HG03108 (cell line): Measurements from ENCODE around the gene POMT1.

Experiments used
- ATAC-seq: cut with Tn5 transposase; IDR thresholded peaks from one replicate; pipeline ENCODE4 v1.9.1; 2021; ENCODE audit warnings: moderate library complexity; ENCODE audit not compliant: unreplicated experiment

POMT1 gene

DNA sequence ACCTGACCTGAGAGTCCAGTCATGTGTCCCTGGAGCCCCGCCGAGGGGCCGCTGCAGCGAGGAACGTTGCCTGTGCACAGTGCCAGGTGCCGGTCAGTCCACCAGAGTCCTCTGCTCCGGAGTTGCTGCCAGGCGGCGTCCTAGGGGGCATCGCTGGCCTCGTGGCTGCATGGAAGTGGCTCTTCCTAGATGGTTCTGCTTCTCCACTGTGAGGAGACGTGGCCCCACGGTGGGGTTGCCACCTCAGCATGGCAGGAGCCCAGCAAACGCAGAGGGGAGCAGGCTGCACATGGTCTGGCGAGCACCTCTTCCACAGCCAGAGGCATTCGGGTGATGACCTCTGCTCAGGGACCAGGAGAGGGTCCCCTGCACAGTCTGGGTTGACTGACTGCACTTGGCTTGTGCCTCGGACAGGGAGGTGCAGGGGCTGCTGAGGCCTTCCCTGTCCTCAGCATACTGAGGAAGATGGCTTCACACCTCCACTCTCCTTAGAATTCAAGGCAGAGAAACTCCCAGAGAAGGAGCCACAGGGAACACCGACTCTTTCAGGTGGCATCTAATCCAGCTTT, 25.9 kb upstream of the POMT1 start:
- no peak for ATAC-seq

DNA sequence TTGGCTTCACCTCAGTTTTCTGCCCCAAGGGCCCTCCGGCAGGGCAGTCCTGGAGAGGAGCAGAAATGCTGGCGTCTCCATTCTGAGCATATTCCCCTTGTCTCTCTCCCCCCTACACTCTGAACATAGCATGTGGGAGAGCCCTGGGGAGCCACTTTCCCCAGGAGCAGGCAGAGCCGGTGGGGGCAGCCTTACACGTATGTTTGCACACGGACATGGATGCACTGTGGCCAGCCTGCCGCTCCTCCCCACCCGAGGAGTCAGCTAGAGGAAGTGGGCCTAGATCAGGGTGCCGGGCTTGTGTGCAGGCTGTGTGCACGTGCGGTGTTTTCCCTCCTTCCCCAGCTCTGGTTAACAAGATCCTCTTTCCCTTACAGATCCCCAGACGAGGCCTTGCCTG, 25.4 kb upstream of the POMT1 start:
- ATAC-seq: no peak

DNA sequence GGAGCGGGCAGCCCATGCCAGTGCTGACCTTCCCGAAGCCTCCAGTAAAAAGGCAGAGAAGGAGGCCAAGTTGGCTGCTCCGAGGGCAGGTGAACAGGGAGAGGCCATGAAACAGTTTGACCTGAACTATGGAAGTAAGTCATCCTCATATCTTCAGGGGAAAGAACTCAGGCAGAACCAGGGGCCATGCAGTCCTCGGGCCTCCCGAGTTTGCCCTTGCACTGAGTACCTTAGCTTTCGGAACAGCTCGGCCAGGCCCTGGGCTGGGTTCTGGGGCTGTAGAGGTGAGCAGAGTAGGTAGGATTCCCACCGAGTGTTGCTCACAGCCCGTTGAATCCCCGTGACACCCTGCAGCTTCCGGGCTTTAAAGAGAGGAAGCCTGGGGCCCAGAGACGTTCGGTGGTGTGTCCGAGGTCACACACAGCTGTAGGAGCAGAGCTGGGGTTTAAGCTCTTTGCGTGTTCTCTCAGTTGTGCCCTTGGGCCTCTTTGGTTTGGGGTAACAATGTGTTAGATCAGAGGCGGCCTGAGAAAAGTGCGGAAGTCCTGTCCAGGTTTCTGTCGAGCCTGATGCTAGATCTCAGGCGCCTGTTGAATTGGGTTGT, 24.8 kb upstream of the POMT1 start:
- no peak for ATAC-seq

DNA sequence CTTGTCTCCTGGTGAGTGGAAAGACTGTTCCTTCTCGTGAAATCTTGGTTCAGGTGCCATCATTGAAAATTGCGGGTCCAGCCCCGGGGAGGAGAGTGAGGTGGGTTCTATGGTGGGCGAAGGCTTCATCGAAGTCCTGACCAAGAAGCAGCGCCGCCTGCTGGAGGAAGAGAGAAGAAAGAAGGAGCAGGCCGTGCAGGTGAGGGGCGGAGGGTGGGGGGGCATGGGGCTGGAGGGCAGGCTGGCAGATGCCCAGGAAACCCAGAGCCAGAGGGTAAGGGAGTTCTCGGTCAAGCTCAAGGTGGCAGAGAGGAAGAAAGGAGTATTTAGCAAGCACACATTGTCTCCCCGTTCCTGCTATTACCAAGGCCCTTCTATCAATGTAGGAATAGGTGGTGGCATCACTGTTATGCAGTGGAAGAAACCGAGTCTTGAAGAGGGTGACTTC, 24.3 kb upstream of the POMT1 start:
- ATAC-seq: no peak

DNA sequence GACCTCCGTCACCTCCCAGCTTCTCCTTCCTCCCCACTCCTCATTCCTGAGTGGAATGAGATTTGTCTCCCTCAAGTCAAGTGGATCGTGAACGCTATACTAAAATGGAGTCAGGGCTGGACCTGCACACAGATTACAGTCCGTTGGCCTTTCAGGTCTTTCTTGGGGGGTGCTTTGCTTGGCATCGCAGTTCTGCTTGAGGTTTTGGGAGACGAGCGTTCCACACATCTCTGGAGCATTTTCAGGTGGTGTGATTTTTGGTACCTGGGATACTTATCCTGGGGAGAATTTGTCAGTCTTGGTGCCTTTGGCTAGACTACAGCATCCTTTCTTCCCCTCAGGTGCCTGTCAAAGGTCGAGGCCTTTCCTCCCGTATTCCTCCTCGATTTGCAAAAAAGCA, 23.8 kb upstream of the POMT1 start:
- ATAC-seq: no peak

DNA sequence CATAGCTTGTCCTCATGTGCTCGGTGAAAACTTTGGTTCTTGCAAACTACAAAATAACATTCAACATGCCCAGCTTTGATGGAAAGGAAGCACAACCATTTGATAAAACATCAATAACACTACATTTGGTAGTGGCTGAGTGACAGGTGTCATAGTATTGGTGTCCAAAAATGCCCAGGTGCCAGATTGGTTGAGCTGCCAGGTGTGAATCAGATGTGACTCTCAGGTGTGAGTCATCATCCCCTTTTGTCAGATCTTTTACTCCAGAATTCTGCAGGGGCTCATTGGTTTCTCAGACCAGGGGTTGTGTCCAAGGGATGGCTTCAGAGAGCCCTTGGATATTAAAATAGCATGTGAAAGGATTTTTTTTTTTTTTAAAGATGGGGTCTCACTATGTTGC, 22.5 kb upstream of the POMT1 start:
- ATAC-seq: no peak

DNA sequence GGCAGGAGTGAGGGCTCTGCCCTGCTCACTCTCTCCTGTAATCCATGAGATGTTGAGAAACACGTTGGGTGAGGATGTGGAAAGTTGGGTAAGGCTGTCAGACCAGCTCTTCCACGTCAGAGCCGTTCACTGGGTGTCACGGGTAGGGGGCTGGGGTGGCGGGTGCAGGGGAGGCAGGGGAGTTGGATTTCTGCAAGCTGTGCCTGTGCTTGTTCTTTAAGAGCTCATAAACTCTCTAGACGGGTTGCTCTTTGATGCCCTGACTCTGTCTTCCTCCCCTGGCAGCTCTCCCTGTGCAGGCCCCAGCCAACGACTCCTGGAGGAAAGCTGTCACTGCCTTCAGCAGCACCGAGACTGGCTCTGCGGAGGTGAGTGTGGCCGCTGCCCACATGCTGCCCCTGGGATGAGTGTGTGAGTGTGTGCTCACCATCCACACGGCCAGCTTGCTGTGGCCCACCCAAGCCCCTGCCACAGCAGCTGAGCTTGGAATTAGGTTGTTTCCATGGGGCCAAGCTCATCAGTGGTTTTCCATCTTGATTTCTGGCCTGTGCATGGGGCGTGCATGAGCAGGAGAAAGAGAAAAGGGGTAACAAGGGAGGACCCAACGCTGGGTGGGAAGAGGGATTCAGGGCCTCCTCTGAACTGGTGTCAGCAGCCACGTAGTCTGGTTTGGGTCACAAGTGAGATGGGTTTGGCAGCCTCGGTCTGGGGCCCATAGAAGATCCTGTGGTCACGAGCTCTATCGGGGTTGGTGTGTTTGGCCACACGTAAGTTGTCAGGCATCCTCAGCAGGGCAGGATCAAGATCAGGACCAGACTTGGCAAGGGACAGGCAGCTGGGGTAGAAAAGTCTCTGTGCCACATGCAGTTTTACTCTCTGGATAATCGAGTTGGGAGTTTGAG, 21.0 kb upstream of the POMT1 start:
- no peak for ATAC-seq

DNA sequence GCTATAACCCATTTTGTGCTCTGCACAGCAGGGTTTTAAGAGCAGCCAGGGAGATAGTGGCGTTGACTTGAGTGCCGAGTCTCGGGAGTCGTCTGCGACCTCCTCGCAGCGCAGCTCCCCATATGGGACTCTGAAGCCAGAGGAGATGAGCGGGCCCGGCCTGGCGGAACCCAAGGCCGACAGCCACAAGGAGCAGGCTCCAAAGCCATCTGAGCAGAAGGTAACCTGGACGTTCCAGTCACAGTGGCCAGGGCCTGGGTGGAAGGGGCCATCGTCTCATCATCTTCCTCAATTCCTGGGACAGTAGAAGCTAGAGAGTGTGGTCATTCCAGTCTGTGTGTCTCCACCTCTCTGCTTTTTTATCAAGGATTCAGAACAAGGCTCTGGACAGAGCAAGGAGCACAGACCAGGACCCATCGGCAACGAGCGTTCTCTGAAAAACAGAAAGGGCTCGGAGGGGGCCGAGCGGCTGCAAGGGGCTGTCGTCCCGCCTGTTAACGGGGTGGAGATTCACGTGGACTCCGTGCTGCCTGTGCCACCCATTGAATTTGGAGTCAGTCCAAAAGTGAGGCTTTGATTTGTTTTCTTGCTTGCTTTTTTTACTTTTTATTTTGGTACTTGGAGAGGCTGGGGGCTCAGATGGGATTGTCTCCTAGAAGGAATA, 20.2 kb upstream of the POMT1 start:
- ATAC-seq: no peak

DNA sequence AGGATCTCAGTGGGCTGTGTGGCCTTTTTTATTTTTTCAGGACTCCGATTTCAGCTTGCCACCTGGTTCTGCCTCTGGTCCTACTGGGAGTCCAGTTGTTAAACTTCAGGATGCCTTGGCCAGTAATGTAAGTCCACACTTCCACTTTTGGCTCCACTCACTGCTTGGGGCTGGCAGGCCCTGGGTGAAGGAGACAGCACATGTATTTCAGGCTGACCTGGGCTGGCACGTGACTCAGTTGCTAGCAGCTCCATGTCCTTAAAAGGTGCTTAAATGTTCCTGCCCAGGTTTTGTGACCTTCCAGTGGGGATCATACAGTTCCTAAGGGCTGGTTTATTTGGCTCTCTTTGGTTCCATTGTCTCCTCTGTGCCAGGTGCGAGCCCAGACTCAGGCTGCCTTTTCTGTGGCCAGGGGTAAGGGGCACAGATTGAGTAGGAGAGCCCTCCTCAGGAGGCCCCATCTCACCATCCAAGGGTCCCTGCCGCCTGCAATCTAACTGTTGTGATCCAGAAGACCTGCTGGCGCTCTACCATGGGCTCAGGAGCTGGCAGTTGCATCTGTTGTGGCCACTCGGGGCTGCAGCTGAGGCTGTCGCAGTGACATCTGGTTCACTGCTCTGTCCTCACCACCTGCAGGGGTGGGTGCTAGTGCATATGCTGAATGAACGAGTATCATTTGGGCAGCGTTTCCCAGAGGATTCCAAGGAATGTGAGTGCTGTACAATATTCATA, 19.2 kb upstream of the POMT1 start:
- no peak for ATAC-seq

DNA sequence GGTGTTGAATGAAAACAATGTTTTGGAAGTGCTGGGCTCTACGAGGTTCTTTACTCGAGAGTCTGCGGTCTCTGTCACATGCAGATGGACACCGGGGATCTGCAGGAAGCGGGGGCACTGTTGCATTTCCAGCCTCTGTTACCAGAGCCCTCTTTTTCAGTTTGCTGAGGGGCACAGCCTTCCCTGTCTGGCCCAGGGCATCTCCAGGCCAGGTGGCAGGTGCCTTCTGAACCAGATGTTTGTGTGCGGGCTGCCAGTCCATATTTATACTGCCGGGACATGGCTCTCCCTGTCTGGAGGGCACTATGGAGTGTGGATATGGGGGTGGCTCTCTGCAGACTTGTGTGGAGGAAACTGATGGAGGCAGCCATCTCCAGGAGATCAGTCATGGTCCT, 18.7 kb upstream of the POMT1 start:
- no peak for ATAC-seq

DNA sequence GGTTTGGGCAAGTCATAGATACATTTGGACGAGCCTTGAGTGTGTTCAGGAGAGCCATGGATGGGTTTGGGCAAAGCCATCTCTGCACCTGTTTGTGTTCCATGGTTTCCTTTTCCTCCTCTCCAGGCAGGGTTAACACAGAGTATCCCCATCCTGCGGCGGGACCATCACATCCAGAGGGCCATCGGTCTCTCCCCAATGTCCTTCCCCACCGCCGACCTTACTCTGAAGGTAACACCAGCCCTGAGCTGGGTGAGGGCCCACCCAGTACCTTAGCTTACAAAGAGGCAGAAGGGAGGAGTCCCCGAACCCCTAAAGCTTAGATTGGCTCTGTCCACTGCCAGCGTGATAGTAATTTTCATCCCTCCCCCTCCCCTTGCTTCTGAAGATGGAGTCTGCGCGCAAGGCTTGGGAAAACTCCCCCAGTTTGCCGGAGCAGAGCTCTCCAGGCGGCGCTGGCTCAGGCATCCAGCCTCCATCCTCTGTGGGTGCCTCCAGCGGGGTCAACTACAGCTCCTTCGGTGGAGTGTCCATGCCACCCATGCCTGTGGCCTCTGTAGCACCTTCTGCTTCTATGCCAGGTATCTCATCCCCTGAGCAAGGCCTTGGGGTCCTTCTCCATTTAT, 18.0 kb upstream of the POMT1 start:
- ATAC-seq: no peak

DNA sequence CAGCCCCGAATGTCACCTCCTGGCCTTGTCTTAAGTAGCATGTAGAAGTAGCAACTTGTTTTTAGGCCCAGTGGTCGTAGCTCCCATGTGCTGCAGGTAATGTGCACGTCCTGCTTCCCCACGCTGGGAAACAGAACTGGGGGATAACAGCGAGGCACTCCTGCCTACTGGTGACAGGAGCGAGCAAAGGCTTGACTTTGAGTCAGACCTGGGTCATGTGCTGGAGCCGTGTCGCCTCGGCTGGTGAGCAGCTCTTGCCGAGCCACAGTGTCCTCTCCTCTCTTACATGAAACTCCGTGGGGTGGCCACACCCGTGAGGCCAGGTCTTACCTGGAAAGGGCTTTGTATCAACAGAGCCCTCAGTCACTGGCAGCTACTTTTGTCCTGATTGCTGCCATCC, 17.5 kb upstream of the POMT1 start:
- no peak for ATAC-seq

DNA sequence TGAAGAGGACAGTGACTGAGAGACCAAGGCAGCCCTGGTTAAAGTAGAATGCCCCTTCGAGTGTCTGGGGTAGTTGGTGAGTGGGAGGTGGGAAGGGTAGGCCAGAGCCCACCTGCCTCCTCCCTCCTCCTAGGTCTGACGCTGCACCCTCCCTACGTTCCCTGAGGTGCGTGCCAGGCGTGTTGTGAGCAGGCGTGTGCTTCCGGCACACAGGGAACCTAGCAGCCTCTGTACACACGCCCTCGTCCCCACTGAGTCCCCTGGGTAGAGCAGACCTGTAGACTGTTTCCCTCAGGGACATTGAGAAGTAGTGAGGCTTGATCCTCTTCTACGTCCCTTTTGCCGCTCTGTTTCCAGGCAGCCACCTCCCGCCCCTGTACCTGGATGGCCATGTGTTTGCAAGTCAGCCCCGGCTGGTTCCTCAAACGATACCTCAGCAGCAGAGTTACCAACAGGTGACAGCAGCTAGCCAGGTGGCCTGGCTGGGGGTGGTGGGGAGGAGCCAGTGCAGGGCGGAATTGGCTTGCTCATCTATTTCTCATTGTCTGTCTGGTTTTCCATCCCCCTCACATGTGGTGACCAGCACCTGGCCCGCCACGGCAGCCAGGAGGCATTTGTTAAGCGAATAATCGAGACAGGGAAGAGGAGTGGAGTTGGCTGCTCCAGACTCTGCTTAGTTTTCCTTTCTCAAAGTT, 16.8 kb upstream of the POMT1 start:
- ATAC-seq: no peak

DNA sequence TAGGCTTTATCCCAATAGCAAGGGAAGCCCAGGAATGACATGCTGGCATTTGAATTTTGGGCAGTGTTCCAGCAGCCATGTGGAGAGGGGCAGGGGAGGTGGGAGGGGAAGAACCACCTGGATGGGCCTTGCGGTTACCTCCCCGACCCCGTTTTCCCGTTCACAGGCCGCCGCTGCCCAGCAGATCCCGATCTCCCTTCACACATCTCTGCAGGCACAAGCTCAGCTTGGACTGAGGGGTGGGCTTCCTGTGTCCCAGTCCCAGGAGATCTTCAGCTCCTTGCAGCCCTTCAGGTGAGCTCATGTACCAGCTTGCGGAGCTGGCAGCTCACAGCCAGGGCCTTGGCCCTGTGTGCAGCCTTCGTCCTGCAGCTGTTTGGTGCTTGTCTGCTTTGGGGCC, 15.7 kb upstream of the POMT1 start:
- ATAC-seq: no peak

DNA sequence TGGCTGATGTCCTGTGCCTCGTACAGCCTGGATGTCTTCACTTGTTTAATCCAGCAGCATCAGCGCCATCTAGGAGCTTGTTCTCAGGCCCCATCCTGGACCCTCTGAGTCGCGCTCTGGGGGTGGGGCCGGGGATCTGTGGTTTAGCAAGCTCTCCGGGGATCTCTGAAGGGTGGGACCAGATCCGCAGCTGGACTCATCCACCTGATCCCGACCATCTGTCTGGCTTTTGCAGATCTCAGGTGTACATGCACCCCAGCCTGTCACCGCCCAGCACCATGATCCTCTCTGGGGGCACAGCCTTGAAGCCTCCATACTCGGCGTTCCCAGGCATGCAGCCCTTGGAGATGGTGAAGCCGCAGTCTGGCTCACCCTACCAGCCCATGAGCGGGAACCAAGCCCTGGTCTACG, 15.1 kb upstream of the POMT1 start:
- no peak for ATAC-seq

DNA sequence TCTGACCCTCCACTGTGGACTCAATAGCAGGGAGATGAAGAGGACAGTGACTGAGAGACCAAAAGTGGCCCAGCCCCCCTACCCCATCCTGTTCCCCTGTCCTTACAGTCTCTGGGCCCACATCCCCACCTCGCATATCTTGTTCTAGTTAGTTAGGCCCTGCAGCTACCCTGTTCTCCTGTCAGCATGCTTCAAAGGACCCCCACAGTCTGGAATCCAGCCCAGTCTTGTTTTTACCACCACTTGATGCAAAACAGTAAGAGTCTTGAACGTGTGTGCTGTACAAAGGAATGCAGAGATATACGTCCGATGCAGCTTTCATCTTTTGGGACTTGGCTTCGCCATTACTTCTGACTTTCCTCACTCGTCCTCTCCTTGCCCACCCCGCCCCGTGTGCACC, 12.2 kb upstream of the POMT1 start:
- no peak for ATAC-seq

DNA sequence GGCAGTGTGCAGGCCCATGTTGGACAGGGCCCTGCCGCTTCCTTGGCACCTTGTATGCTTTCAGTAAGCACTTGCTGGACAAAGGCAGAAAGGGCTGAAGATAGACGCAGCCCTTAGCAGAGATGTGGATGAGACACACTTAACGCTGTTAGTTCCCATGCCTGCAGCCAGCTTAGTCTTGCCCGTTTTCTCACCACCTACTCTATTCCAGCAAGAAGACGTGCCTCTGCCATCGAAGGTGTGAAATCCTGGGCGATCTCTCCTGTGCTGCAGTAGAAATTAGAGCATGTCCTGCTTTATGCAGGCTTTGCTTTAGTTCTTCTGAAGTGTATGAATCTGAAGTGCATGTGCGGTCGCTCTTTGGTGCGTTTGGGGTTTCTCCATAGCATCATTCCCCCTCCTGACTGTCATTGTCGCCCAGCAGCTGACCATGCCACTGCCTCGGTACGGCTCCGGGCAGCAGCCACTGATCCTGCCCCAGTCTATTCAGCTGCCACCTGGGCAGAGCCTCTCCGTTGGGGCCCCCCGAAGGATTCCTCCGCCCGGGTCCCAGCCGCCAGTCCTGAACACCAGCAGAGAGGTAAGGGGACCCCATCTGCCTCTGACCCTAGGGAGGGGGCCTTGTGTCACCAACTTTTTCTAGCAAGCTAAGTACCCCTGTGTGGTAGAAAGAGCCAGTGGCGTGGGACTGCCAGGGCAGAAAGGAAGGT, 11.6 kb upstream of the POMT1 start:
- no peak for ATAC-seq

DNA sequence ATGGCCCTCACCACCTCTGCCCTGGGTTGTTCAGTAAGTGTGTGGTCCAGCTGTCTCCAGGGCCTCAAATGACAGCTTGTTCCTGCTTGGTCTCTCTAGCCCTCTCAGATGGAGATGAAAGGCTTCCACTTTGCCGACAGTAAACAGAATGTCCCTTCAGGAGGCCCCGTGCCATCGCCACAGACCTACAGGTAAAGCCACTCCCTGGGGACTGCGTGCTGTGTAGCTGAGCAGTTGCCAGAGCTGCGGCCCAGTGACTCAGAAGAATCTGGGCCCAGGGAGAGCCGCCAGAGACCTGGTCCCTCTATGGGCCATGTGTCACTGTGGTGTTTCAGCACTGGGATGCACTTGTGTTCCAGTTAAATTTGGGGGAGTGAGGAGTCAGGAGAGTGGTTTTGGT, 10.6 kb upstream of the POMT1 start:
- no peak for ATAC-seq

DNA sequence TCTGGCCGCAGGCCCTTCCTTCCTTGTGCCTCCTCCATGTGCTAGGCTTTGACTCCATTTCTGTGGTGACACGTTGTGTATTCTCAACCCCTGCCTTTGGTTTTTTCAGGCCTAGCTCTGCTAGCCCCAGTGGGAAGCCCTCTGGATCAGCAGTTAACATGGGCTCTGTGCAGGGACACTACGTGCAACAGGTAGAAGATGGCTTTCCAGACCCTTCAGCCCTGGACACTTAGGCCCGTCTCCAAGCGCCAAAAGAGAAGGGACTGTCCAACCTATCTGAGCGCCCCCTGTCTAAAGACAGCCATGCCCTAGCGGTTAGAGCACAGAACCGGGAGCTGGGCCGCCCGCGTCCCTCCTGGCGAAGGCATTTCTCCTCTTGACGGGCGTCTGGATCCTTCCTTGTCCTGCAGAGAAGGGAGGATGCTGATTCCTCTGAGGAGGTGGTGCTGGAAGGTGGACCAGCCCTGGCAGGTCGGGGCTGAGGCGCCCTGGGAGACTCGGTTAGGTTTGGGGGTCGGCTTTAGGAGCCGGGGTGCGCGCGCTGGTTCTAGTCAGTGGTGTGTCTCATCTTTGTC, 8.3 kb upstream of the POMT1 start:
- ATAC-seq: no peak
